ENCODE measurements around the gene MAP3K1.
"Not testable (repeated sequence)": the region's sequence is repeated elsewhere in the genome, so short reads cannot be mapped to it uniquely, and the experiment has no call there.

The MAP3K1 gene

DNA sequence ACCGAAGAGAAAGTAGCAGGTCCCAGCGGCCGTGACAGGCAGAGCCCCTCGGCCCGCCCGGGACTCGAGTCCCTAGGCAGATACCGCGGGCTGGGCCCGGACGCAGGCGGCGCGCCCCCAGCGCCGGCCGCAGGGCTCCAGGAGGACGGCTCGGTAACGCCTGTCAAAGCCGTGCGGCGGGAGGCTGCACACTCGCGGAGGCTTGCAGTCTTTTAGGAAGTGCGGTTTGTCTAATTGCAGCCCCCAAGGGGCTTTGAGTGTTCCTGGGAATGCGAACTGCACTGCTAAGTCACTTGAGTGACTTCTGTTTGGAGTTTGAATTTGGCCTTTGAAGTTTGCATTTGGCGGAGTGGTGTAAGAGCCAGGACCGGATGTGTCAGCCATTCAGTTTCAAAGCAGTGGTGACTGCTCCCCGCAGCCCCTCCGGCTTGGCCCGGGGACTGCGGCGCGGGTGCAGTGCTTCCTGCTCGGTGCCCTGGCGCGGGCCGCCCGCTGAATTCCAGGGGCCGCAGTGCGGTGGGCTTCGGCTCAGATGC is 1.3 kb downstream of the MAP3K1 start:
- no peak for DNase-seq (ENCODE audit: low read depth)

DNA sequence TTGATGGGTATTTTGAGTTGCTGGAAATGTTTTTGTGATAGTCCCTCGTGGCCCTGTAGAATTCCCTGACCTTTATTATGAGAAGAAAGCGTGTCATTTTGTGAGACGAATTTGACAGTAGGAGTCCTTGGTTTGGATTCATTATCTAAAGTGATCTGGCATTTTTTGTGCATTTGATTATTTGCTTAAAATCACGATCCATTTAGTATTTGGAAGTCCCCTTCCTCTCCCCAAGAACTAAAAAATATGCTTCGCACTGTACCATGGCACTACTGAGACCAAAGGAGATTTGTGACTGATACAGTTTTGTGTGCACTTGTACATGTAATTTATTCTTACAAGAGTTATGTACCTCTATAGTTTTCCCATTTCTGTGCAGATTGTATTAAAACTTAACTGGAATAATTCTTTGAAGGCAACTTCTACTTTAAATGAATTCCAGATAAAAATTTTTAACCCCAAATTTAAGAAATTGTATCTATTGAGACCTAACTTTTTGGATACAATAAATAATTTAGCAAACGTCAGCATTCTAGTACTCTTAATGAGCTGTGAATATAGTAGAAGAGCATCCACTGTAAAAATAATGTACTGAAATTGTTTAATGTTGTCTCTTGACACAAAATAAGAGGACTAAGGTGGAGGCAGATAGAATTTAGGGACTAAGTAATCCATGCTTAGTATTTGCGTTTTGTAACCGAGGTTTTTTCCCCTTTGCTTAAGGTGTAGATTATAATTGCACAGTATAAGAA is 2.1 kb downstream of the MAP3K1 start:
- no peak for DNase-seq (ENCODE audit: low read depth)

DNA sequence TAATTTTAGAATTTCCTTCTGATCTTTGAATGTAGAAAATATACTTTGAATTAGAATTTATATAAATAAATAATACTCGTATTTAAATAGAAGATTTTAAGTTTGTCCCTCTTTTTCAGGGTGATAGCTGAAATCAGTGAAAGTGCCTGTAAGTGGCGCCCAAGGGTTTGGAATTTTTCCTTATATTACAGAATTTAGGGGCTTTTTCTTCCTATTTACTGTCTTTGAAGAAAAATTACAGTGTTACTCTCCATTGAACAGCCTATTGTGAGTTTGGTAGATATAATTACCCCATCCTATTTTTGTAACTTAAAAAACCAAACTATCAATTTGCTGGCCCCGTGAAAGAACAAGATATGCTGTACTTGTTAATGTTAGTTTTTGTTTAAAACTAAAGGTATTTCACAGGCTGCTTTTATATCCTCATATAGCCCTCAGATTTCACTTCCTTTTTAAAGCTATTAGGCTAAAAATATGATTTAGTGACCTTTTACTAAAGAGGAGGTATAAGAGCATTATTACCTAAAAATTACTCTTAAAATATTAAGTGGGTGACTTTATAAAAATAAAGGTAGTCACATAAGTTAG is 3.2 kb downstream of the MAP3K1 start:
- no peak for DNase-seq (ENCODE audit: low read depth)

DNA sequence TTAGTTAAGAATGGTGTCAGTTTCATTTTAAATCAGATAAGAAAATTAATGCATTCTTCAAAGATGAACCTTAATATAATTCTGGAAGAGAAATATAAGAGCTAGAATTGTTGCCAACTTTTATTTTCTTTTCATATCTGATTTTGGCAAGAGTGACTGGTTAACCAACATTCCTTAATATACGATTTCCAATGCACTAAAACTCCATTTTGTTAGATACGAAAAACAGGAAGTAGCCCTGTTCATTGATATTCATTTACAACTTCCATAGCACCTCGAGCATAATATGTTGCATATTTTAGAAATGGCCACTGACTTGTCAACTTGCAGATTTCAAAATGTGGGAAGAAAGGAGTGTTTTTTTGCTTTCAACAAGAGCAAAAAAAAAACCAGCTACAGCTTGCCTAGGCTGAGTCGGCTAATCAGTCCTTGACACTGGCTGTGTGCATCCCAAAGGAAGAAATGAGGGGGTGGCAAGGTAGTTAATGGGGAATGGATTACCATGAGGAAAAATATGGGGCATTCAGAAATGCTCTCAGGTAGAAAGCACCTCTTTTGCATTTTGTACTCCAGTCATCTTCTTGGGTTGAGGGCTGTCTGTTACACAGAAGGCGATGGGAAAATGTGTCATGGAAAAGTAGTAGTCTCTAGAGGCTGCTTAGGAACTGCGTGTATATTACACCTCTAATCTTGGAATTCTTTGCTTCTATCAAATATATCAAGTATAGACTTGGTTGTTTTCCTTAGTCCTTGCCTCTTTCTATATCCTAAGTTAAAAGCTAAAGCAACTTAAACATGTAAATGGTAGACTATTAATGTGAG is 3.9 kb downstream of the MAP3K1 start:
- DNase-seq (ENCODE audit: low read depth) = no peak

DNA sequence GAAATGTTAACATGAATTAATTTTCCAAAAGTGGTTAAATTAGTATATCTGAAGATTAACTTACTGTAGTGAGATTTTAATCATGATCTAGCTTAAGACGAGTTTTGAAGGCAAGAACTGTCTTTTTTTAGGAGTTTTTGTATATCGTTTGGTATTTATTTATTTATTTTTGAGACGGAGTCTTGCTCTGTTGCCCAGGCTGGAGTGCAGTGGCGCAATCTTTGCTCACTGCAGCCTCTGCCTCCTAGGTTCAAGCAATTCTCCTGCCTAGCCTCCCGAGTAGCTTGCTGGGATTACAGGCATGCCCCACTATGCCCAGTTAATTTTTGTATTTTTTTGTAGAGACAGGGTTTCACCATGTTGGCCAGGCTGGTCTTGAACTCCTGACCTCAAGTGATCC is 6.5 kb downstream of the MAP3K1 start:
- DNase-seq (ENCODE audit: low read depth) = not testable (repeated sequence)

DNA sequence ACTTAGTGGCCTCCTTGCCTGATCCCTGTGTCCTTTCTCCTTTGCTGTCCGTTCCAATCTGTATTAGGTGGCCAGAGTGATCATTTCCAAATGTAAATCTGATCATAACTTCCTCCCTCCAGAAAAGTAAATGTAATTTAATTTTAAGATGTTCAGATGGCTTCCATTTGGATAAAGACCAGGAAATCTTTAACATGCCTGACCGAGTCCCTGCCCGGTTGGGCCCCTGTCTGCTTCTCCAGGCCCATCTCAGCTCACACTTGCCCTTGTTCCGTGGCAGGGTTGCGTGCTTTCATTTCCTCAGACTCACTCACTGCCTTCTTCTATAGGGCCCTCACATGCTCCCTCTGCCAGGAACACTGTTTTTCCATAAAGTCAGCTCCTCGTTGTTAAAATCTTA is 7.6 kb downstream of the MAP3K1 start:
- no peak for DNase-seq (ENCODE audit: low read depth)

DNA sequence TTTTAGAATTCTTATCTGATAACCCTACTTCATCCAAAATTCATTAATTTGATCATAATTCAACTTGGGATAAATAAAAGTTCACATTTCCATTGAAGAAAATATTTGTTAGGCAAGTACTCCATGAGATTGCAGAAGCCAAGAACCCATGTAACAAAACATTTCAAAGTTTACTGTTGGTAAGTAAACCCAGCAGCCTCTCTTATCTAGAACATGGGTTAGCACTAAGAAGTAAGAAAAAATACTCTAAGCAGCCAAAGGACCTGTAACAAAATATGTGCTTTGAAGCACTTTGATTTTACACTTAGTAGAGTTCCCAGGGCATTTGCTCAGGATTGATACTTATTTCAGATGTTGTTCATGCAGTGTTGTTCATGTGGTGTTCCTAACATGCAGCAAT is 8.7 kb downstream of the MAP3K1 start:
- no peak for DNase-seq (ENCODE audit: low read depth)

DNA sequence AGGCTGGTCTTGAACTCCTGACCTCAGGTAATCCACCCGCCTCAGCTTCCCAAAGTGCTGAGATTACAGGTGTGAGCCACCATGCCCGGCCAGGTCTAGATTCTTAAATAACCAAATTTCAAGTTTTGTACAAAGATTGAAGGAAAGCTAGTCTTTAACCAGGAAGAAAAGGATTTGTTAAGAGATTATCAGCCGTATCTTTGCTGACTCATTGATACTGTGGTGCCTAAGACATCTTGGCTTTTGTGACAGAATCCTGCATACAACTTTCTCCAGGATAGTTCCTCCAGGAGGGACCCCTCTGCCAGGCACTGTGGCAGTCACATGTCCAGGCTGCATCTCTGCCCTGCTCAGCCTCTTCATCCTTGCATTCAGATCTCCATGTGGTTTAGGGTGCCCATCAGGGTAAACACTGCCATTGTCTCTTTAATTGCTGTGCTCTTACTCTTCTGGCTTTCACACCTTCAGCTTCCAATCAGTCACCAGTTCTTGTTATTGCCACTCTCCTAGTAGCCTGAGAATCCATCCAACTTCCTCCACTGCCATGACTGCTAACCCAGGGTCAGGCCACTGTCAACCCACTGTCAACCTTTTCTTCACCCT is 10.0 kb downstream of the MAP3K1 start:
- DNase-seq (ENCODE audit: low read depth) = no peak

DNA sequence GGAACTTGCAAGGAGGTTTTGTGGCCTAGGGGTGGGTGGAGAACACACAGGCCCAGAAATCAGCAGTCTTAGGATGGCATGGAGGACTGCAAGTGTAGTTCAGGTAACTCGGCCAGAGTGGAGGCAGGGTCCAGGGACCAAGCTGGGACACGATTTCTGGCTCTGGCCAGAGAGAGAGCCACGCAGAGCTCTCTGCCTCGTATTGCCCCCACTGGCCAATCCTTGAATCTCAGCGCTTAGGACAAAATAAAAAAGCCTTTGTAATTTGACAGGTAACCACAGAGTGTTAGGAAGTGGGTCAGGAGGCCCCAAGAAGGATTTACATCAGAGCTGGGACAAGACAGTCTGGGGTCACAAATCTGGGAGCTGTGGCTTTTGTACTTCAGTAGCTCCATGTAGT is 11.7 kb downstream of the MAP3K1 start:
- DNase-seq (ENCODE audit: low read depth) = no peak

DNA sequence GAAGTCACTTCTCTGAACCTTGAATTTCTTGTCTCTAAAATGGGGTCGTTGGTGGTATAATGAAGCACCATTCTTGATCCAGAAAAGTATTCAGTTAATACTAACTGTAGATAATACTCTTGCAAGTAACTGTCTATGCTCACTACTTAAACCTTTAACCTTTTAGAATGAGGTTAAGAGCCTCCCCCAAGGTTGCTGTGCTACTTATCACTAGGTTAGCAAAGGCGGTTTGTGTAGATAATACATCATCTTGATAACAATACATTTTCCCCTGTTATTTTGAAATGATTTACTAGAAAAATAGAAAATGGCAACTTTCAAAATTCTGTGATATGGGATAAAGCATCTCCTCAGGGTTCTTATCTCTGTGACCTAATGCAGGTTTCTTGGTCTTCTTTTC is 12.6 kb downstream of the MAP3K1 start:
- DNase-seq (ENCODE audit: low read depth) = no peak

DNA sequence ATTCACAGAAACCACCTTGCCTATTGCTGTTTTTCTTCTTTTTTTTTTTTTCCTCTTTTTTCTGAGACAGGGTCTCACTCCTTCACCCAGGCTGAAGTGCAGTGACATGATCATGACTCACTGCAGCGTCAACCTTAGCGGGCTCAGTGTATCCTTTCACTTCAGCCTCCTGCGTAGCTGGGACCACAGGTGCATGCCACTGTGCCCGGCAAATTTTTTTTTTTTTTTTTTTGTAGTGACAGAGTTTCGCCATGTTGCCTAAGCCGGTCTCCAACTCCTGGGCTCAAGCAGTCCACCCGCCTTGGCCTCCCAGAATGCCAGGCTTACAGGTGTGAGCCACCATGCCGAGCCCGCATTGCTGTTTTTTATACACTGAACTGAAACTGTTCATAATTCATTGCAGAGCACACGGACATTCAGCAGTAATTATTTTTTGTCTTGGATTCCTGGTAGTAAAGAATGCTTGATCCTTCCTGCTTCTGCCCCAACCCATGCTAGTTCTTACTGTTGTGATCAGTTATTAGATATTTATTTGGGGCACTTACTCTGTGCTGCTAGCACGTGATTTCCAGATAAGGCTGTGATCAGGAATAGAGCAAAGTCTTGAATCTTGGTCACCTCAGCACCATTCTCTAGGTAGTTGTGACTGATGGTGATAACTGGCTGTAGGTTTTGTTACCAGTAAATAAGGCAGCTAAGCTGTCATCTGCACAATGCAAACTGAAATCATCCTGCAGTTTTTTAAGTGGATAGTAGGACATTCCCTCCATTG is 14.0 kb downstream of the MAP3K1 start:
- DNase-seq (ENCODE audit: low read depth) = no peak

DNA sequence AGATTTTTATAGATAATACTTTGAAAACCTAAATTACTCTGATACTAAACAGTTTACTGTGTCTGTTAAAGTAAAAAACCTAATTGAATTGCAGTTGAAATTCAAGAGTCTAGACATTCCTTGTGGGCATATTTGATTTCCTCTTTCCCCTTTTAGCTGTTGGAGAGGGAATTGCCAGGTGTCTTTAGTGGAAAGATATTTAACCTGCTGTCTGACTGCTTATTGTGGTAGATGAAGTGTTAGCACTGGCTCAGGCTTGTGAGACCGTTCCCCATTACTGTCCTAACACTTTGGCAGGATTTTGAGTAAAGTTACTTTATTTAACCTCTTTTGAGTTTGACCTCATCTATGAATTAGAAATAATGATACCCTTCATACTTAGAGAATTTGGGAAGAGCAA is 16.4 kb downstream of the MAP3K1 start:
- no peak for DNase-seq (ENCODE audit: low read depth)

DNA sequence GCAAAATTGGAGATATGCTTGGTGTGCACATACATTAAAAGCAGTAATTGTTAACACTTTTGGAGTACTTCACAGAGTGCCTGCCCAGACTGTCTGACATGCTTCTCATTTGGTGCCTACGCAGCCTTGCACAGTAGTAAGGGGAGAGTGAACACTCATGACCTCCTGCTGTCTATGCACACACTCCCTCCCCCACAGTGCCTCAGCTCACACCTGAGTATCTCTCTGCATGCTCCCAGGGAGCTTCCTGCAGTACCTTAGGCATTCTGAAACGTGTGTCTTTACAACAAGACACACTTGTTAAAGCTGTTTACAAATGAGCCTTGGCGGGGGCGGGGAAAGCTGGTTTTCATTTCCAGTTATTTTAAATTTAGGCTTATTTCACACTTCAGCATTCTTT is 18.0 kb downstream of the MAP3K1 start:
- DNase-seq (ENCODE audit: low read depth) = no peak

DNA sequence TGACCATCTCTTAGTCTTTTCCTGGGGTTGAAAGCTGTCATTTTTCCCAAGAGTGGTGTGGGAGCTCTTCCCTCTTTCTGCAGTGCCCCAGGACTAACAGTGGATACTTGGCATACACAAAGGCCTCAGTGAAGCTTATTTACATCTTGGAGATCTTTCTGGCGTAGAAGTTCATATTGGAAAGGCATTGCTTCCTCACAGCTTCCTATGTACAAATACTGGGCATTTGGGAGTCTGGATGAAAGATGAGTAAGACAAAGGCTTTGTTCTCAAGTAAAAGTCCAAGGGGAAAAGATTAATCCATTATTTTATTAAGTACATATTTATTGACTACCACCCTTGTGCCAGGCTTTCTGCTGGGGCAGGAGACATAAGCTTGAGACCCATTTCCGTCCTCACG is 22.0 kb downstream of the MAP3K1 start:
- DNase-seq (ENCODE audit: low read depth) = no peak

DNA sequence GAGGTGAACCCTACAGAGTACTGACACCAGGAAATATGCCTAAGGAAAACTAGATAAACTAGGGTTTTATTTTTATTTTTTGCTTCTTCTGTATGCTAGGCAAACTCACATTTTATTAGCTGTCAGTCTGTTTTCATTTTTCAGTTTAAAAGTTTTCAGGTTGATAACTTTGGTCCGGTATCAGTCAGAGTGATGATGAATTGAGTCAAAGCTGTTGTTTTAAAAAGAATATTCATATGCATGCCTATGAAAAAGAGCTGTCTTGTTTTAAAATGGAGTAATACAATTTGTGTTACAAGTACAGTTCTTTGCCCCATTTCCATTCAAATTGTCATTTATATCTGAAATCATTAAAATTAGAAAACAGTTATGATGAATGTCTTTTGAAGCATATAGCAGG is 22.6 kb downstream of the MAP3K1 start:
- no peak for DNase-seq (ENCODE audit: low read depth)

DNA sequence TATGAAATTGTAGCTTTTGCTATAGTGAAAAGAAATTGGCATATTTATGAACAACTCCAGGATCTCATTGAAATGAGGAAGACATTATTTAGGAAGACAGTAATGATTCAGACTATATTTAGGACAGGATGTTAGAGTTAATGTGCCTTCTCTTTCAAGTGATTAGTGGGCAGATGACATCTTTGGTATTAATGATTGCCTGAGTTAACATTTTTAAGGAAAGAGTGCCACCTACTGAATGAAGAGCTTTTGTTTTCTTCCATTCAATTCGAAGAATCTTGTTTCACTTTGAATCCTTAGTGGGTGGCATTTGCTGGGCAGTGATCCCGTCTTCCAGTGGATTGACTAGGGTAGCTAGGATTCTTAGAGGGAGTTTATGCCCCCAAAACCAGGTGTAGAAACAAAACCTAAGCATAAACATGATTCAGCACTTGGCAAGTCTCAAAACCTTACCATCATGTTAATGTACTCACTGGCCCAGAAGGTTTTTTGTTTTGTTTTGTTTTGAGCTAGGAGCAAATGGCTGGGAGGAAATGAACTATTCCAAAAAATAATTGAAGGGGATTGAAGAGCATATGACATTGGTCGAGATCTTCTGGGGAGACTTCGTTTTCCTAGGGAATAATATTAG is 23.2 kb downstream of the MAP3K1 start:
- DNase-seq (ENCODE audit: low read depth) = peak; percentile 56

DNA sequence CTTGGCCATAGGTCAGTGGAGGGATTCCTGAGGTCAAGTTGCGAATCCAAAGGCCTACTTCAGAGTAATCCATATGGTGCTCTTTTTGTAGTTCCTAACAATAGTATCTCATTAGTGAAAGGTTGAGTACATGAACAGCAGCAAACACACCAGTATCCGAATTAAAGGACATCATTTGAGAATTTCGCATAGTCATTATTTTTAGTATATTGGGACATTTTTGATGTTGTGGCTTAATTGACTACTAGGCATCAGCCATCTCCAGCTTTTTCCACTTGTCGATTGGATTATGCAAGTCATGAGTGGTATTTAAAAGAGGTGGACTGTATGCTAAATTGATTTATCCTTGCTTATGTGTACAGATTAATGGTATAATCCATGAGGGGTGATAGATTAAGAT is 23.7 kb downstream of the MAP3K1 start:
- no peak for DNase-seq (ENCODE audit: low read depth)

DNA sequence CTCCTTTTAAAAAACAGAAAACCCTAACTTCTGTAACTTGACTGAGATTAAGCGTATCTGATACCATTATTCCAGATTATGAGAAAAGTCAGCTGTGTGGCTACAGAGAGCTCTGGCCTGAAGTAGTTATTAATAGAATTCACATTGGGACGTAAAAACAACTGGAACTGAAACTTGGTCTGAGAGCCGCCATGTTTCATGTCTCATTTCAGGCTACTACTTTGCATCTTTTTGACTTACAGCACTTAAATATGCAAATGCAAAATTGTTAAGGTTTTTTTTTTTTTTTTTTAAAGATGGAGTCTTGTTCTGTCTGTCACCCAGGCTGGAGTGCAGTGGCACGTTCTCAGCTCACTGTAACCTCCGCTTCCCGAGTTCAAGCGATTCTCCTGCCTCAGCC is 25.2 kb downstream of the MAP3K1 start:
- no peak for DNase-seq (ENCODE audit: low read depth)

DNA sequence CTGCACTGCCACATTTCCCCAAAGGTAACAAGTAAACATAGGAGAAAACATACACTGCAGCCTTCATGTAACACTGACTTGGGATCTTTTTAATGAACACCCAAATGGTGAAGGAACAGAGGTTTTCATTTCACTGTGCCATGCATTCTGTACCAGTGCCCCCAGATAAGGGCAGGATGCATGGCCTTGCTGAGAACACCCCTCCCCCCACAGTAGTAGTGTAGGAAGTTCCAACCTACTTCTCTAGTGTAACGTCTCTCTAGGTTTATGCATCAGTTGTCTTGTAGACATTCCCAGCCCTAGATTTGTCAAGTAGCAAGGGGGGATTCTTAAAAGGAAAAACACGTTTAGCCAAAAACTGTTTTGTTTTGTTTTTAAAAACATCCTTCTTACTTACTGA is 29.9 kb downstream of the MAP3K1 start:
- no peak for DNase-seq (ENCODE audit: low read depth)

DNA sequence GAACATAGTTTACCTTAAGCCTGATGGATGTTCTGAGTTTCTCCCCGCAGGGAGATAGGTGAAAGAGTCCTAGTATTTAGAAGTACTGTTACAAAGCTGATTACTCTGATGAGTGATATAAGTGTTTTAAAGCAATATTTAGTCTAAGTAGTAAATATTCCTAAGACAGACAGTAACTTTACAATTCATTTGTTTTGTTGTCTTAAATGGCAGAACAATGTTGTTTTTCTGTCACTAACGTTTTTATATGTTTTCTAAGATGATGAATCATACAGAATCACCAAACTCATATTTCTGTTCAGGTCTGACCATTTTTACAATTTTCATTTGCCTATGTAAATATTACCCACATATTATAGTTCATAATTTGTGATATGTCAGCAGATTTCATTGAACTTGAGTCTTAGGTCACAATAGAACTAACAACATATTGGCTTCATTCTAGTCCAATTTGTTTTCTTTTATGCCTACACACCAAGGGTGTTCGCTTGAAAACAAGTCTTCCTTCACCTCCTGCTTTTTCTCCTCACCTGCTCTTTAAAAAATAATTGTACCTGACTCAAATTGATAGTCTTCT is 30.6 kb downstream of the MAP3K1 start:
- DNase-seq (ENCODE audit: low read depth) = no peak

DNA sequence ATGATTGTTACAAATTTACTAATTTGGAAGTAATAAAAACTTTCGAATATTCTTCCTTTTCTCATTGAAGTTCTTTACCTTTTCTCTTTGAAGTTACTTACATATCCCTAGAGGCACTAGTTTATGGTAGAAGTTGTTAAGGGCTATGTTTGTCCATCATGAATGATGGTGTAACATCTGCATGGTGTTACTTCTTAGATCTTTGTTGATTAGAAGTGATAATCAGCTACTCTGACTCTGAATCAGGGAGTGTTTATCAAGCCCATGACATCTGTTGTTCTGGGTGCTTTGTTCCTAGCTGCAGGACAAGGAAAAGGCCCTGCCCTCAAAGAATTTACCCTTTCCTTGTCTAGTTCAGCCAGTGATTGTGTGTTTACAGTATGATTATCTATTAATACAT is 32.9 kb downstream of the MAP3K1 start:
- no peak for DNase-seq (ENCODE audit: low read depth)

Measured in stromal cell of bone marrow (primary cell).